T-helper 1 cell treated with Interleukin-12 subunit alpha and Interleukin-12 subunit beta and Interleukin-4 antibody, amounts not matched to agents 30 ng/mL and 1 ng/mL, for 36 hours (primary cell): ENCODE measurements around the gene ARMC8. TPM values are rescaled to one million over a fixed set of nuclear protein-coding genes. Genes with fewer than 3 reads are reported as not detected.

Experiments used
- intact Hi-C: fragments of 100-400 bp; cut with micrococcal nuclease; formaldehyde crosslinking; loops from one replicate; pipeline ENCODE4 v1.15.1; 2024
- total RNA-seq: library from RNA; stranded (reverse); gene quantifications from 2 replicates; pipeline ENCODE4 v1.2.3, GENCODE V29; 2022

Gene ARMC8
- total RNA-seq, 1 donor from 2014 or later = 57.3 TPM

- intact Hi-C loops = no loop called here
Observed at GRCh38 chr3:138336454-138336999, 149.4 kb downstream of the ARMC8 start.

- intact Hi-C loops = no loop called here
Observed at GRCh38 chr3:138338244-138338643, 151.1 kb downstream of the ARMC8 start.

GRCh38 chr3:138338811-138339210 lies 151.7 kb downstream of the ARMC8 start:
- intact Hi-C loops = no loop called here

- intact Hi-C loops = no loop called here
Observed at GRCh38 chr3:138340511-138340910, 153.4 kb downstream of the ARMC8 start.

GRCh38 chr3:138344754-138345153 lies 157.7 kb downstream of the ARMC8 start:
- intact Hi-C loops = no loop called here

Other genes with a start within 250 kb of the ARMC8 start
- not detected in 2 replicates for gene CLDN18, start 177.1 kb upstream of the ARMC8 start, total RNA-seq
- gene DZIP1L, start 71.7 kb upstream of the ARMC8 start, total RNA-seq = 0.15 TPM in 1 of 2 replicates, not detected in the other
- gene A4GNT, start 54.9 kb upstream of the ARMC8 start, total RNA-seq = not detected in 2 replicates
- gene DBR1, start 12.4 kb upstream of the ARMC8 start, total RNA-seq = 21.4 and 22.1 TPM in 2 replicates
- gene NME9, start 142.6 kb downstream of the ARMC8 start, total RNA-seq = 0.71 TPM in 1 of 2 replicates, not detected in the other
- not detected in 2 replicates for gene MRAS, start 161.3 kb downstream of the ARMC8 start, total RNA-seq
- 0.29 and 0.41 TPM in 2 replicates for gene ESYT3, start 247.3 kb downstream of the ARMC8 start, total RNA-seq